Bronchus fibroblast of lung (primary cell): ENCODE measurements around the gene OXER1. TPM values are rescaled to one million over a fixed set of nuclear protein-coding genes. Genes with fewer than 3 reads are reported as not detected.

Experiments
- total RNA-seq: library from RNA; depleted of rRNA; stranded (reverse); fragments of >200 nt; gene quantifications from 2 replicates; pipeline ENCODE4 v1.2.3, GENCODE V29; 2015

OXER1 gene, protein sequence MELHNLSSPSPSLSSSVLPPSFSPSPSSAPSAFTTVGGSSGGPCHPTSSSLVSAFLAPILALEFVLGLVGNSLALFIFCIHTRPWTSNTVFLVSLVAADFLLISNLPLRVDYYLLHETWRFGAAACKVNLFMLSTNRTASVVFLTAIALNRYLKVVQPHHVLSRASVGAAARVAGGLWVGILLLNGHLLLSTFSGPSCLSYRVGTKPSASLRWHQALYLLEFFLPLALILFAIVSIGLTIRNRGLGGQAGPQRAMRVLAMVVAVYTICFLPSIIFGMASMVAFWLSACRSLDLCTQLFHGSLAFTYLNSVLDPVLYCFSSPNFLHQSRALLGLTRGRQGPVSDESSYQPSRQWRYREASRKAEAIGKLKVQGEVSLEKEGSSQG
- under 0.01 and 0.17 TPM in 2 replicates for total RNA-seq

DNA sequence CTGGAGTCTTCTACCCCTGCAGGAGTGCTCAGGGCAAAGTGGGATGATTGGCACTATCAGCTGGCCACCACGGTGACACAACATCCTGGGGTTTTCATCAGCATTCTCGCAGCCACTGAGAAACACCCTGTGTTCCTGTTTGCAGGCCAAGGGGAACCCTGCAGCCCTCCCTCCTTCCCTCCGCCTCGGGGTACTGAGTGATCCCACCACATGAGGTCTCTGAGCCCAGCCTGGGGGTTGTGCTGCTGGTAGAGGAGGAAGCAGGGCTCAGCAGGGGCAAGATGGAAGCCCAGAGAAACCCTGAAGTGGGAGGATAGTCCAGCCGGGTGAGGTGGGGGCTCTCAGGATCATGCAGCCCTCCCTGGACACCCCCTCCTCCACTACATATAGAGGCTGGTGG lies at the start of gene OXER1:
OXER1 (minus strand) TSS at position 40 of the 400 bp plus-strand sequence. CDS start 73 bp downstream, outside the sequence.

DNA sequence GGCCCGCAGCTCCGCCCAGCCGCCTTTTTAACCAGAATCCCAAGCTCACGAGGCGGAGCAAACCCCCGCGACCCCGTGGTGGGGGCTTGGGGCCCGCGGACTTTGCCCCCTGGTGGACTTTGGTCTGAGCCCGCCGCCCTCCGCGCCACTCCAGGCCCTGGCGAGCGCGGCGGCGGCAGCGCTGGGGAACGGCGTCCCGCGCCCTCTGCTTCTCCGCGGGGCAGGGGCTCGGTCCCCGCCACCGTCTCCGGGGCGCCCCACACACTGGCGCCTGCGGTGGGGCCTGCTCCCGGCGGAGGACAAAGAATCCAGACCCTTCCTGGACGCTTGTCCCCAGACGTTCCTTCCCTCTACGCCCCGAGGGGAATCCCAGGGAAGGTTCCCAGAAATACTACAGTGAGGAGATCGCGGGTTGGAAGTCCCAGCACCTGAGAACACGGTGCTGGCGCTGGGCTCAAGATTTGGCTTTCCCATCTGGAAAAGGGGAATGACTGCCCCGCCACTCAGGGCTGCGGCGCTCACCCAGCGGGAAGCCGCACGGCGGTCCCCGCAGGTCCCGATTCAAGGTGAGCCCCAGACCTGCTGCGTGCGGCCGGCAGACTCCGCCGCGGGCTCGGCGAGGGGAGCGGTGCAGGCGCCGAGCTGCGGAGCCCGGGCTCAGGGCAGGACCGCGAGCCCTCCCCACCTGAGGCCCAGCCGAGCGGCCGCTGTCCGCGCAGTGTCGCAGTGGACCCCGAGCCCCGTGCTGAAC lies 28.8 kb upstream of the OXER1 start, which contains the start of gene HAAO:
HAAO (minus strand) TSS at position 1 of the 751 bp plus-strand sequence. CDS start 47 bp downstream, outside the sequence.

Other genes with a start within 250 kb of the OXER1 start
- gene MTA3, start 195.5 kb downstream of the OXER1 start, total RNA-seq = 17.5 and 19.5 TPM in 2 replicates
- 3.9 and 4.2 TPM in 2 replicates for gene HAAO, start 28.4 kb upstream of the OXER1 start, total RNA-seq